SU-DHL-6 (cell line): ENCODE results near the gene CUBN.

Source experiments
- H2AFZ ChIP-seq: fragments of 200-600 bp; sonication (generic); 2 replicates; pipeline ENCODE4 v1.6.1; 2014; ENCODE audit warnings: low read depth, mild to moderate bottlenecking, moderate library complexity, mixed read lengths, antibody characterized with exemption, low read length; ENCODE audit not compliant: severe bottlenecking
- H3F3A ChIP-seq: fragments of 200-600 bp; shearing (Covaris generic); 2 replicates; pipeline ENCODE4 v1.6.0; 2016; ENCODE audit warnings: antibody characterized with exemption, mild to moderate bottlenecking; ENCODE audit not compliant: insufficient read depth
- H3K27ac ChIP-seq: fragments of 200-600 bp; sonication (generic); 2 replicates; pipeline ENCODE4 v1.5.1; 2016; ENCODE audit warnings: low read depth, mild to moderate bottlenecking, low read length, moderate library complexity, mixed read lengths
- H3K27me3 ChIP-seq: fragments of 200-600 bp; sonication (generic), shearing (Covaris generic); 2 replicates; pipeline ENCODE4 v1.6.0; 2014; ENCODE audit warnings: mild to moderate bottlenecking, low read length
- H3K36me3 ChIP-seq: fragments of 200-600 bp; sonication (generic); 2 replicates; pipeline ENCODE4 v1.6.1; 2014; ENCODE audit warnings: mild to moderate bottlenecking, low read length, mixed read lengths
- H3K4me2 ChIP-seq: fragments of 300-600, 200-600 bp; shearing (Covaris generic), sonication (generic); 2 replicates; pipeline ENCODE4 v1.6.0; 2014; ENCODE audit warnings: low read length, low read depth, mild to moderate bottlenecking; ENCODE audit not compliant: poor library complexity, severe bottlenecking
- H3K4me3 ChIP-seq: fragments of 200-600 bp; sonication (generic); 2 replicates; pipeline ENCODE4 v1.5.1; 2014; ENCODE audit warnings: antibody characterized with exemption, low read length, mild to moderate bottlenecking, mixed read lengths; ENCODE audit not compliant: insufficient read depth, poor library complexity, severe bottlenecking
- H3K79me2 ChIP-seq: fragments of 200-600 bp; sonication (generic); 2 replicates; pipeline ENCODE4 v1.6.1; 2014; ENCODE audit warnings: mild to moderate bottlenecking, low read length, moderate library complexity; ENCODE audit not compliant: insufficient read depth
- H3K9ac ChIP-seq: fragments of 200-600 bp; sonication (generic); 2 replicates; pipeline ENCODE4 v1.7.0; 2014; ENCODE audit warnings: mild to moderate bottlenecking, low read length
- H3K9me2 ChIP-seq: fragments of 200-600 bp; sonication (generic); replicated peaks from 2 replicates; pipeline ENCODE4 v1.6.1; 2014; ENCODE audit warnings: low read length; ENCODE audit not compliant: insufficient read depth
- H3K9me3 ChIP-seq: fragments of 200-600 bp; sonication (generic); 2 replicates; pipeline ENCODE4 v1.6.1; 2014; ENCODE audit warnings: low read length, mixed read lengths; ENCODE audit not compliant: insufficient read depth
- H4K20me1 ChIP-seq: fragments of 200-600 bp; sonication (generic); 2 replicates; pipeline ENCODE4 v1.6.1; 2014; ENCODE audit warnings: low read depth, mild to moderate bottlenecking, antibody characterized with exemption, low read length, moderate library complexity, mixed read lengths
- CTCF ChIP-seq: fragments of 200-600 bp; sonication (generic); IDR thresholded peaks from one replicate; pipeline ENCODE4 v1.5.1; 2017; ENCODE audit warnings: antibody characterized with exemption, mild to moderate bottlenecking, low read length, moderate library complexity; ENCODE audit not compliant: insufficient read depth, poor library complexity, severe bottlenecking
- EZH2phosphoT487 ChIP-seq: fragments of 200-600 bp; sonication (generic), shearing (Covaris generic); conservative IDR thresholded peaks from 2 replicates; pipeline ENCODE4 v1.6.1; 2018; ENCODE audit warnings: mild to moderate bottlenecking, antibody characterized with exemption, low read length, moderate library complexity, mixed read lengths

Gene CUBN

GRCh38 chr10:16814012-16814411 lies 315.6 kb downstream of the CUBN start:
- Histone ChIP-seq H3K4me2 (no peak overlapping the region), H3K27me3 (no peaks in the 10 kb centered on the region), H3K79me2 (peaks cover 72% of the 10 kb centered on the region)

GRCh38 chr10:16812676-16813075 lies 316.9 kb downstream of the CUBN start:
- Histone ChIP-seq H3K36me3 (no peaks in the 10 kb centered on the region), H3K27me3 (no peaks in the 10 kb centered on the region), H3K4me3 (no peak overlapping the region), H3K79me2 (peaks cover 84% of the 10 kb centered on the region), H3K9me2 (no peaks in the 10 kb centered on the region), H2AFZ (no peak overlapping the region), H3K27ac (no peak overlapping the region), H3K9me3 (no peaks in the 10 kb centered on the region), H3K4me2 (no peak overlapping the region), H3F3A (no peaks in the 10 kb centered on the region), H4K20me1 (no peaks in the 10 kb centered on the region), H3K9ac (no peak overlapping the region)
- TF ChIP-seq CTCF (no peak), EZH2phosphoT487 (no peak)

More at GRCh38 chr10:16814012-16814411, 315.6 kb downstream of the CUBN start:
- Histone ChIP-seq H3K9me2 (no peaks in the 10 kb centered on the region), H3F3A (no peaks in the 10 kb centered on the region), H4K20me1 (no peaks in the 10 kb centered on the region), H3K4me3 (no peak overlapping the region), H3K36me3 (no peaks in the 10 kb centered on the region), H3K9ac (no peak overlapping the region), H3K9me3 (no peaks in the 10 kb centered on the region), H2AFZ (no peak overlapping the region), H3K27ac (no peak overlapping the region)
- no peak for TF ChIP-seq EZH2phosphoT487
- no peak for TF ChIP-seq CTCF

- no peaks in the 10 kb centered on the region for H4K20me1 ChIP-seq
- H3K27me3 ChIP-seq = no peaks in the 10 kb centered on the region
- H3K27ac ChIP-seq = no peak overlapping the region
- peaks cover 89% of the 10 kb centered on the region for H3K79me2 ChIP-seq
- no peak overlapping the region for H2AFZ ChIP-seq
- TF ChIP-seq CTCF (no peak), EZH2phosphoT487 (no peak)
- H3K36me3 ChIP-seq = no peaks in the 10 kb centered on the region
- H3K4me3 ChIP-seq = no peak overlapping the region
- no peaks in the 10 kb centered on the region for H3K9me2 ChIP-seq
- no peaks in the 10 kb centered on the region for H3F3A ChIP-seq
- no peaks in the 10 kb centered on the region for H3K9me3 ChIP-seq
- no peak overlapping the region for H3K4me2 ChIP-seq
- H3K9ac ChIP-seq = no peak overlapping the region
Measured at GRCh38 chr10:16811765-16812164, 317.8 kb downstream of the CUBN start.

- H2AFZ ChIP-seq = no peak overlapping the region
- H3F3A ChIP-seq = no peaks in the 10 kb centered on the region
- no peaks in the 10 kb centered on the region for H3K9me2 ChIP-seq
- H3K27me3 ChIP-seq = no peaks in the 10 kb centered on the region
- H3K9me3 ChIP-seq = no peaks in the 10 kb centered on the region
- H3K79me2 ChIP-seq = peaks cover 88% of the 10 kb centered on the region
- H3K9ac ChIP-seq = no peak overlapping the region
- no peak for TF ChIP-seq CTCF
- TF ChIP-seq EZH2phosphoT487 = no peak
- no peak overlapping the region for H3K4me2 ChIP-seq
- H3K27ac ChIP-seq = no peak overlapping the region
- H3K4me3 ChIP-seq = no peak overlapping the region
- H4K20me1 ChIP-seq = no peaks in the 10 kb centered on the region
- H3K36me3 ChIP-seq = no peaks in the 10 kb centered on the region
Measured at GRCh38 chr10:16811292-16811691, 318.3 kb downstream of the CUBN start.
